NCI-H2029 treated with DMSO at 0.1 percent for 48 hours (cell line): ENCODE results near the gene RAN.
"Not testable (repeated sequence)": the region's sequence is repeated elsewhere in the genome, so short reads cannot be mapped to it uniquely, and the experiment has no call there.

ENCODE experiments used
- DNase-seq: peaks from one replicate; lab custom pipeline; 2025; lab: John Stamatoyannopoulos, UW

Gene RAN

DNA sequence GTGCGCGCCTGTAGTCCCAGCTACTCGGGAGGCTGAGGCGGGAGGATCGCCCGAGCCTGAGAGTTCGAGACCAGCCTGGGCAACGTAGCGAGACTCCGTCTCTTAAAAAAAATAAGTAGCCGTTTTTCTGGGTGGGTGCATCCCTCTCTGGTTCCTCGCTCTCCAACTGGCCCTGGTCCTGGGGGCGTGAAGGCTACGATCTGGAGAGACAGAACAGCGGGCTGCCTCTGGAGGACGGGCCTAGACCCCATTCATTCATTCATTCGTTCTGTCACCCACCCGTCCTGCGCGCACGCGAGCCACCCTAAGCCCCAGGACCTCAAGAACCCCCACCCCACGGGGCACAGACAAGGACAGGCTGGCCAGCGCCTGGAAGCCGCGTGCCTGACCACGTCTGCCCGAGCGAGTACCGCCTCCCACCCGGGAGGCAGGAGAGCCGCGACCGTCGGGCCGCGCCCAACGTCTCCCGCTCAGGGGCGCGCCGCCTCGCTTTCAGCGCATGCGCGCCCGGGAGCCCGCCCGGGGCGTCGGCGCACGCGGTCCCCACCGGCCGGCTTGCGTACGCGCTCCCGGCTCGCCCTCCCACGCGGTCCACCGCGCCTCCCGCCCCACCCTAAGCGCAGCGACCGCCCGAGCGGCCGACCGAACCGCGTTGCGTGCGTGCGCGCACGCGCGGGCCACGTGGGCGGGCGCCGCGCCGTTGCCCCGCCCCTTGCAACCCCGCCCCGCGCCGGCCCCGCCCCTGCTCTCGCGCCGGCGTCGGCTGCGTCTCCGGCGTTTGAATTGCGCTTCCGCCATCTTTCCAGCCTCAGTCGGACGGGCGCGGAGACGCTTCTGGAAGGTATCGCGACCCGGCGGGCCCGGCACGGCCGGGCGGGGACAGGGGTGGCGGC, at the start of gene RAN:
TSS of gene RAN (plus strand) at position 781 of the 893 bp plus-strand sequence. CDS start 528 bp downstream, outside the sequence.
- DNase-seq = peak; percentile 38

DNA sequence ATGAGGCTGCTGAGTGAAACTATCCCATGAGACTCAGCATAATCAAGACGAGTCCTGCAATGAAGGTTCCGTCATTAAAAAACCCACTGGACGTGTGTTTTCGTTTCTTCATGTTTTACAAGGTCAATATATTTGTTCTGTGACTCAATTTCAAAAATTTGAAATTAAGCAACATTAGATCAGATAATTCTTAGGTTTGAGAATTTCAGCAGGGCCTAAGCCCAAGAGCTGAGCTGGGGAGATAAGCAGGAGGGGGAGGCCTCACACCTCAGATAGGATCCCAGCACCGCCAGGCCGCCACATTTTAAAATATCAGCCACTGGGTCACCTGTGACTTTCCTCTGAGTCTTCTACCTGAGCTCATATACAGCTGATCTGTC, 46.1 kb upstream of the RAN start:
- no peak for DNase-seq

DNA sequence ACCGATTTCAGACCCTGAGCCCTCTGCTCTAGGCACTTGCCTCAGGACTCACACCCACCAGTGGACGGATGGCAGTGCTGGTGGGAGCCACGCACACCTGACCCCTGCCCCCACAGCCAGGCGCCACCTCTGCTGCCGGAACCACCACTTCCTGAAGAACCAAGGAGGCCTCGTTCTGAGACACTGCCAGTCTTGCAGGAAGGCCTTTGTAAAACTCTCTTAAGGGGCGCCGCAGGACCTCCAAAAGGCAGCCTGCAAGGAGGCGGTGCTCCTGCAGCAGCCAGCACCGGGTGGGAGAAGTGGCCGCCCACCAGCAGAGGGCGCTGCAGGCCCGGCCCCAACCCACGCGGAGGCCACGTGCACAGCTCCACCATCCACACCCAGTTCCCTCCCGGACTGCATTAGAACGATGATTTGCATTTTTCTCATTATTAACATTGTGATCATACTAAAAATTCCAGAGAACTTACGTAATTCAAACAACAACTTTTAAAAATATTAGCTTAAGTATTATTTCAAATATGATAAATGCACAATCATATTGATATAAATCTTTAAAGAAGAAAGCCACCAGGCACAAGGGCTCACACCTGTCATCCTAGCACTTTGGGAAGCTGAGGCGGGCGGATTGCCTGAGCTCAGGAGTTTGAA, 45.6 kb upstream of the RAN start:
- no peak for DNase-seq

DNA sequence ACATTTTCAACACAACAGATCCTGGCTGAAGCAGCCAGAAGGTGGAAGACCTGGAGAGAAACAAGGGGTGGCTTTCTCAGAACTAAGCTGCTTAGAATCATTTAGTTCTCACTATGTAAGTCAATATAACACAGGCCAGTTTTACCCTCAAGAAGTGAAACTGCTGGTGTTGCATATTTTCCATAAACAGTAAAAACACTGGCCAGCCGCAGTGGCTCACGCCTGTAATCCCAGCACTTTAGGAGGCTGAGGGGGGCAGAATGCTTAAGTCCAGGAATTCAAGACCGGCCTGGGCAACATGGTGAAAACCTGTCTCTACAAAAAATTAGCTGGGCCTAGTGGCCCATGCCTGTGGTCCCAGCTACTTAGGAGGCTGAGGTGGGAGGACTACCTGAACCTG, 44.4 kb upstream of the RAN start:
- DNase-seq = no peak

DNA sequence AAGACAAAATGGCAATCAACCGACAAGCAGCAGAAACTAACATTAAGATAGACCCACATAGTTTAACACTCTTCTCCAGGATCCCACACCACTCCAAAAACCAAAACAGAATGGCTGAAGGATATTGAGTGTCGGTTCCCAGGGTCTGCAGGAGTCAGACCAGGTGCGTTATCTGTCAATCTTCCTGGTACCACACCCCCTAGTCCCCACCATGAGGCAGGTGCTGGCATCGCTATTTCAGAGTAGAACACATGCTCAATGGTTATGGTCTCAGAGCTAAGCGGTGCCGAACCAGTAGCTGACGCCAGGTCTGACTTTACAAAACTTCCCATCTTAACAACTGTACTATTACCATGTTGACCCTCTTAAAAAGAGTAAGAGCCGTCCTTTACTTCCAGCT, 43.0 kb upstream of the RAN start:
- no peak for DNase-seq

DNA sequence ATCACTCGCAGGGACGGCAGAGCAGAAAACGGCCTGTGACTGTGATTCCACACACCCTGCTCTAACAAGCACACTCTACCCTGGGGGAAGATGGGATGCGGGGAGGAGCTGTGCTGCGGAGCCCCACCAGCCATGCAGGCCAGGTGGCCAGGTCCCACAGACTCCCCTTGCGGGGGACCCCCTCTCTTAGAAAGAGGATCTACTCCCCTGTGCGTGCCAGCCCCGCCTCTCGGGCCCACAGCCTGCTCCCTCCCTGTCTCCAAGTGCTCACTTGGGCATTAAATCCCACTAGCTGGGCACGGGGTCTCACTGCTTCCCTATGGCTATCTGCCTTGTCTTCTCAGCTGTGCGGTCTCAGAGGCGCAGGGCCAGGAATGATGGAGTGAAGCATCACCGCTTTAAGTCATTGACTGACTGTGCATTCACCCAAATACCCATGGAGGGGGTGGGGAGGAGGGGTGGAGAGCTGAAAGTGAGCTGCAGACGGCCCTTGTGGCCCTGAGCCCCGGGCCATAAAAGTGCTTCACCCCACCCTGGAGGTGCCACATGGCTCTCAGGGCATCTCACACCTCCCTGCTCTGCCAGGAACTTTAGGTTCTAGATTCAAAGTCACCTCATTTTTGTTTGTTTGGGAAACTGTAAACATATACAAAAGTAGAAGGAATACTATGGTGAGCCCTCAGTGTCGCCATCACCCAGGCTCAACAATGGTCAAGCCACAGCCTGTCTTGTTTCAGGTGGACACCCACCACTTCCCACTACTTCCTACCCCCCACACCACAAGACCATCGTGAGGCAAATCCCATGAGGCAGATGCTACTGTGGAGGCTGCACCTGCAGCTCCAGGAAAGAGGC, 42.2 kb upstream of the RAN start:
- DNase-seq = no peak

DNA sequence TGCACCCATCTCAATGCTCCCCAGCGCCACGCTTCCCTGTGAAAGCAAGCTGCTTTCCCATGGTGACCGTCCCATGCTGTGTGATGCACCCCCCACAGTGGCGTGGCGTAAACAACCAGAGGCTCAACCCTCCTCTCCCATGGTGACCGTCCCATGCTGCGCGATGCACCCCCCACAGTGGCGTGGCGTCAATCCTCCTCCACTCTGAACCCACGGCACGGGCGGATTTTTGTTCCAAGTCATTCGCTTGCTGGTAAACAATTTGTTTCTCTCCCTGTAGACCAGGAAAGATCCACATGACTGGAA, 41.7 kb upstream of the RAN start:
- no peak for DNase-seq

DNA sequence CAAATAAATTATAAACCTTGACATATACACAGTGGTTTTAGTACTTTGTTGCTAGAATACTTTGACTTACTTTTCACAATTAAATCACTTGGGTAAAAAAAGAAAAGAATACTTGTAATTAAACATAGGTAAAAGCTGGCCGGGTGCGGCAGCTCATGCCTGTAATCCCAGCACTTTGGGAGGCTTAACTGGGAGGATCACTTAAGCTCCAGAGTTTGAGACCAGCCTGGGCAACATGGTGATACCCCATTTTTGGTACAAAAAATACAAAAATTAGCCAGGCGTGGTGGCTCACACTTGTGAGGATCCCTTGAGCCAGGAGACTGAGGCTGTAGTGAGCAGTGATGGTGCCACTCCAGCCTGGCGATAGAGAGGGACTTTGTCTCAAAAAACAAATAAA, 40.6 kb upstream of the RAN start:
- DNase-seq = no peak

DNA sequence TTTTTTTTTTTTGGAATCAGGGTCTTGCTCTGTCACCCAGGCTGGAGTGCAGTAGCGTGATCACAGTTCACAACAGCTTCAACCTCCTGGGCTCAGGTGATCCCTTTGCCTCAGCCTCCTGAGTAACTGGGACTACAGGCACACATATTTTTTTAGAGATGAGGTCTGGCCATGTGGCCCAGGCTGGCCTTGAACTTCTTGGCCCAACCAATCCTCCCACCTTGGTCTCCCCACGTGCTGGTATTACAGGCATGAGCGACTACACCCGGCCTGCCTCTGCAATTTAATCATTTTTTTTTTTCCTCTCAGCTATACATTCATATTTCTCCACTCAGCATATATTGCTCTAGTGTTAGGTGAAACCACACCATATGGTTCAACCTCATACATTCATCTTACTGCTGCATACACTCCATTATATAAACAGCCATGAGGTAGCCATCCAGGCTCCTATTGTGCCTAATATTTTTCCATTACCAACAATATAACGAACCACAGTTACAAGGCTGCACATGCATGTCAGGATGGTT, 39.9 kb upstream of the RAN start:
- no peak for DNase-seq

DNA sequence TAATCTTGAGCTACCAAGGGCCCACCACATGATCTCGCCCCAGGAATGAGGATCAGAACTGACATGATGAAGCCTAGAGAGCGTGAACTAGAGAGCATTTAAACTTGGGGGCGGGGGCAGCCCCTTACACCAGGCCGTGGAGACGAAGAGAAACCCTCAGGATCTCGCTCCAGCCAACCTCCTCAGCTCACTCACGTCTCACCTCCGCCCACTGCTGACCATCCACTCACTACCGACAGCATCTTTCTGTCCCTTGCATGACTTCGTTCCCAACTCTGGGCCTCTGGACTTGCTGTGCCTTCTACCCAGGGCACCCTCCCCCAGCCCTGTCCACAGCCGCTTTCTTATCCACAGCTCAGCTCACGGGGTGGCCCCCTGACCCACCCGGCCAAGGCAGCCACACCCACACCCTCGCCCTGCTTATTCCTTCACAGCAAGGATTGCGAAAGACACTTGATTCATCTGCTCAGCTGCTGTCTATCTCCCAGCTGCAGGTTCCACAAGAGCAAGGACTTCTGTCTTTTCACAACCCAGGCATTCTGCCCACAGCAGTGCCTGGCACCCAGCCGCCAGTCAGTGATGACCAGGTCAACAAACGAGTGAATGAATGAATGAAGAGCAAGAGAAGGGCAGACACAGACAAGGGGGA, 39.2 kb upstream of the RAN start:
- peak; percentile 2 for DNase-seq

DNA sequence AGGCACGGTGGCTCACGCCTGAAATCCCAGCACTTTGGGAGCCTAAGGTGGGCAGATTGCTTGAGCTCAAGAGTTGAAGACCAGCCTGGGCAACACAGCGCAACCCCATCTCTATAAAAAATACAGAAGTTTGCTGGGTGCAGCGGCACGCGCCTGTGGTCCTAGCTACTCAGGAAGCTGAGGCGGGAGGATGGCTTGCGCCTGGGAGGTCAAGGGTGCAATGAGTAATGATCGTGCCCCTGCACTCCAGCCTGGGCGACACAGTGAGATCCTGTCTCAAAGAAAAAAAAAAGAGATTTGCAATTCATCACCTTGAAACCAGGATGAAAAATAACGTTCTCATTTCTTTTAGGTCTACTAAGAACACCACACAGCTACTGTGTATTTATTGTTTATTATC, 36.9 kb upstream of the RAN start:
- DNase-seq = no peak

DNA sequence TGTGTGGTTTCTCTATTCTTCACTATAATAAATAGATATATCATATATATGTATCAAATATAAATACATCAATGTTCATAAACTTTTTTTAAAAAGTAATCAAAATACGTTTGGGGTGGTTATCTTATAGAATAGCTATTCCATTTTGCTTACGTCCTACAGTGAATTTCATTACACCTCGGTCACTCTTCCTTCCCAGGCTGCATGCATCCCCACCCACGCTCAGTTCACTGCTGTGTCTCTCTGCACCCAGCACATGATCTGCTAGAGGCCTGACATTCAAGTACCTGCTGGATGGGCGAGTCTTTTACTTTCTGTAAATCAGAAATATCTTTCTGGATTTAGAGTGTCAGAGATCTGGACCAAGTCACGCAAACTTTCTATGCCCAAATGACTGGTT, 36.4 kb upstream of the RAN start:
- DNase-seq = no peak

DNA sequence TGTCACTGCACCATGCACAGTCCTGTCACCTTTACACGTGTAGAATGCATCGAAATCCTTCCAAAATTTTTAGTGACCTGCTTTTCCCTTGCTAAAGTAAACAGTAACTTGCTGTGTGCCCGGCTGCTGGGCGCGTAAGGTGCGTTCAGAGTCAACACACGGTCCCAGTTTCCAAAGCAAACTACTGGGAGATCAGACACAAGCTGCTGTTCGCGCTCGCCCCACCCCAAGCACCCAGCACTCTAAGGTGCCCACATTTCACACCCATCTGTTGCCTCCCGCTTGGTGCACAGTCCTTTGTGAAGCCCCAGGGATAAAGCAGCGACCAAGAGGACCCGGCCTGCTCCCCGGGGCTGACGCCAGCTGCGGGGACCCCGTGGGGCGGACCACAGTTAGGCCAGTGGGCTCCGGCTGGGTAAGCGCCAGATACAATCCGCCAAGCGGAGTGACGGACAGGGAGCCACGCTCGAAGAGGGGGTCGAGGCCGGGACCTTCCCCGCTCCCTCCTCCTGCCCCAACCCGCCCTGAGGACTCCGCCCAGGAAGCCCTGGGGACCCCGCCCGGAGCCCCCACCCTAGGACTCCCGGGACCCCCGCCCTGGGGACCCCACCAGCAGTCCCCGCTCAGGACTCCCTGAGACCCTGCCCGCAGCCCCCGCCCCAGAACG, 33.4 kb upstream of the RAN start:
- DNase-seq = no peak

DNA sequence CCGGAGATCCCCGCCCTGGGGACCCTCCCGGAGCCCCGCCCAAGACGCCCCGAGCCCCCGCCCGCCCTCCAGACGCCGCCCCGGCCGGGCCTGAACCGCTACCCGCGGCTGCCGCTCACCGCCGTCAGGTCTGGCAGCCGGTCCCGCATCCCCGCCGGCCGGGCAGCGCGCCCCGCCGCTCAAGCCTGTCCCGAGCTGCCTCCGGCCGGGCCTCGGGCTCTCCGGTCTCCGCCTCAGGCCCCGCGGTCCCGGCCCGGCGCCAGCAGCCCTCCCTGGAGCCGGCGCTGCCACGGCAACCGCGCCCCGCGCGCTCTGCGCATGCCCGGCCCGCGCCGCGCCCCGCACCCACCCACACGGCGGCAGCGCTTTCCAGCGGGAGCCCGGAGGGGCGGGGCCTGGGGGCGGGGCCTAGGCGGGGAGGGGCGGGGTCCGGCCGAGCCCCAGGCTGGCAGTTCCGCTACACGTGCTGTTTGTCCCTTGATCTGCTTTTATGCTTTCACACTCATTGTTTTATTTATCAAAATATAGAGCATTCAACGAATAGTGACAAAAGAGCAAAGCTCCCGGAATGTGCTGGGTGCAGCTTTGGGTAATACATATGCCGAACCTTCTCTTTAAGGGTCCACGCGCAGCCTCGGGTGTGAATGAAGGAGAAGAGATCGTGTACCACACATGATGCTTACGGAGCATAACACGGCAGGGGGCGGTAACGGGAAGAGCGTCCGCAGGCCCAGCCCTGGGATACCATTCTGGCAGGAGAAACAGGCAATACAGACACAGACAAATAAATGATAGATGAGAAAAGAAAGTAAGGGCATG, 32.7 kb upstream of the RAN start, which contains the start of gene STX2:
TSS of gene STX2 (minus strand) at position 300 of the 819 bp plus-strand sequence. CDS start at position 149, 151 bp downstream.
- DNase-seq = peak; percentile 58

DNA sequence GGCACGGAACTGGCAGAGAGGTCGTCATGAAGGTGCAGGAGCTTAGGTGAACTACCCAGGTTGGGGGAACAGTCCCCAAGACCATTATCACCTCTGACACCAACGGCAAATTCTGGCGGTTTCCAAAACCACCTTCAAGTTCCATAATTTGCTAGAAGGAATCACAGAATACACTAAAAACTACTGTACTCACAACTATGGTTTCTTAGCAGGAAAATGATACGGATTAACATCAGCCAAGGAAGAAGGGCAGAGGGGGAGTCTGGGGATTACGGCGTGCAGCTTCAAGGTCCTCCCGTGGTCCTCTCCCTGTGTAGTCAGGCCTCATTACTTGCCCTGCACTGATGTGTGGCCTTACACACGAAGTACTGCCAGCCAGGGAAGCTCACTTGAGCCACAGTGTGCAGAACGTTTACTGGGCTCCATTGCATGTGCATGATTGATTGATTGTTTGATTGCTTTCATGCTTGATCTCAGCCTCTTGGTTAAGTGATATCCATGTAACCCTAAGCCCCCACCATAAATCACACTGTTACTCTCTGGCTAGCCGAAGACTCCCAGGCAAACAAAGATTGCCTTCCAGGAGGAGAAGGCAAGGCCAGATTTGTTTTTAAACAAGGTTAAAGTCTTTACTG, 32.0 kb upstream of the RAN start:
- no peak for DNase-seq

DNA sequence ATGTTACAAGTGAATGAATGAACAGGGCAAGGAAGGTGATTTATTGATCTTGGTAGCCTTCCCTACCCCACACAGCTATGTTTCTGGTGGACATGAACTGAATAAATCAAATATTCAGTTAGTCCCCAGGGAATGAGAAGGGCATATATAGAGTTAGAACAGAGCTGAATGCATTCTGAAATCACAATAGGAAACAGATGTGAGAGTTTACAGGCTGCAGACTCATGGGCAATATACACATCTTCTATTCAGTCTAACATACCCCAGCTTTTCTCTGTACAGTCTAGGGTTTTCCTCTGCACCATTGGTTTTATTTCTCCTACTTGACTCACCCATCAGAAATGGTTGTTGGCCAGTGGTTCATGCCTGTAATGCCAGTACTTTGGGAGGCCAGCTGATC, 25.5 kb upstream of the RAN start:
- no peak for DNase-seq

DNA sequence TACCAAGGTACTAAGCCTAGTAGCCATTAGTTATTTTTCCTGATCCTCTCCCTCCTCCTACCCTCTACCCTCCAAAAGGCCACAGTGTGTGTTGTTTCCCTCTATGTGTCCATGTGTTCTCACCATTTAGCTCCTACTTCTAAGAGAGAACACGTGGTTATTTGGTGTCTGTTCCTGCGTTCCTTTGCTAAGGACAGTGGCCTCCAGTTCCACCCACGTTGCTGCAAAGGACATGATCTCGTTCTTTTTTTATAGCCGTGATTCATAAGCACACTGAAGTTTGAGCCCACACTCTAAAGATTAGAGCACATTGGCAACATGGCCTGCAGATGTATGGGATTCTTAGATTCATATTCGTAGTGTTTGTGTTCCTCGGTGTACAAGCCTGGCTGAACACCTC, 24.8 kb upstream of the RAN start:
- DNase-seq = no peak

DNA sequence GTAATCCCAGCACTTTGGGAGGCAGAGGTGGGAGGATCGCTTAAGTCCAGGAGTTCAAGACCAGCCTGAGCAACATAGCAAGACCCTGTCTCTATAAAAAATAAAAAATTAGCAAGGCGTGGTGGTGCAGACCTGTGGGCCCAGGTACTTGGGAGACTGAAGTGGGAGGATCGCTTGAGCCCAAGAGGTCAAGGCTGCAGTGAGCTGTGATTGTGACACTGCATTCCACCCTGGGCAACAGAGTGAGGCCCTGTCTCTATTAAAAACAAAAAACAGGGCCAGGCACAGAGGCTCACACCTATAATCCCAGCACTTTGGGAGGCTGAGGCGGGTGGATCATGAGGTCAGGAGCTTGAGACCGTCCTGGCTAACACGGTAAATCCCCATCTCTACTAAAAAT, 23.8 kb upstream of the RAN start:
- not testable (repeated sequence) for DNase-seq

DNA sequence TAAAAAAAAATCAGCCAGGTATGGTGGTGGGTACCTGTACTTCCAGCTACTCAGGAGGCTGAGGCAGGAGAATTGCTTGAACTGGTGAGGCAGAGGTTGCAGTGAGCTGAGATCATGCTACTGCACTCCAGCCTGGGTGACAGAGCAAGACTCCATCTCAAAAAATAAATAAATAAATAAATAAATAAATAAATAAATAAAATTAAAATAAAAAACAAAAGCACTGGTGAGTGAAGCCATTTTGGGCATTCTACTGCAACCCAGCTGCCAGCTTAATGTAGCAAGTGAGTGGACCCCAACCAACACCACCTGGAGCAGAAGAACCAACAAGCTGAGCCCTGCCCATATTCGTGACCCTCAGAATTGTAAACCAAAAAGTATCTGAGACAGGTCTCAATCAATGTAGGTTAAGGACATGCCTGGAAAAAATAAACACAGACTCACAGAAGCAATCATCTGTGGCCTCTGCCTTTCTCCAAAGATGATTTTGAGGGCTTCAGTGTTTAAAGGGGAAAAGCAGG, 23.0 kb upstream of the RAN start:
- DNase-seq = not testable (repeated sequence)
